HG02870 (cell line): ENCODE results near the gene AIRE.

Source experiments
- ATAC-seq: cut with Tn5 transposase; IDR thresholded peaks from one replicate; pipeline ENCODE4 v1.9.1; 2021; ENCODE audit warnings: mild to moderate bottlenecking, moderate library complexity; ENCODE audit not compliant: unreplicated experiment

The AIRE gene

DNA sequence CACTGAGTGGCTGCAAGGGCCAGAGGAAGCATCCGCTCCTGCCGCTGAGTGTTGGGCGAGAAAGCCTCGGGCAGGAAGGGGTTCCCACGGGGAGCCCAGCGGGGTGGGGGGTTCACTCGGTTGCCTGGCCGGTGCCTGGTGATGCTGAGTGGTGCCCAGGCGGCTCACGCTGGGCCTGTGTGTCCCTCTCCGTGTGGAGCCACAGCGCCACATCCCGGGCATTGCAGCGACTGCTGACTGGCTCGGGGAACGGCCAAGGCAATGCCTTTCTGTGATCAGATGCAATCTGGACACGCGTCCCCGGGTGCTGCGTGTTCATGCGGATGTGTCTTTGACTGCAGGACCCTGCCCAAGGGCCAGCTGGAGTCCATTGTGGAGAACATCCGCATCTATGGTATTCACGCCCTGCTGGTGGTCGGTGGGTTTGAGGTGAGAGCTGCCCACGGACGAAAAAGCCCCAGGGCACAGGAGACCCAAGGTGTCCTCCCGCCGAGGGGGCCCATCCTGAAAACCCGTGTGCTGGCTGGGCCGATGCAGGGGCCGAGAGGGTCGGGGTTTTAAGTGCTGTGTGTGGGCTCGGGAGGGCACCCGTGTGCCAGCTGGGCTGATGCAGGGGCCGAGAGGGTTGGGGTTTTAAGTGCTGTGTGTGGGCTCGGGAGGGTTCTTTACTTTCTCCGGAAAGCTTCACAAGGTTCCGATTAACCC lies 37.1 kb downstream of the AIRE start:
- ATAC-seq, result no peak

DNA sequence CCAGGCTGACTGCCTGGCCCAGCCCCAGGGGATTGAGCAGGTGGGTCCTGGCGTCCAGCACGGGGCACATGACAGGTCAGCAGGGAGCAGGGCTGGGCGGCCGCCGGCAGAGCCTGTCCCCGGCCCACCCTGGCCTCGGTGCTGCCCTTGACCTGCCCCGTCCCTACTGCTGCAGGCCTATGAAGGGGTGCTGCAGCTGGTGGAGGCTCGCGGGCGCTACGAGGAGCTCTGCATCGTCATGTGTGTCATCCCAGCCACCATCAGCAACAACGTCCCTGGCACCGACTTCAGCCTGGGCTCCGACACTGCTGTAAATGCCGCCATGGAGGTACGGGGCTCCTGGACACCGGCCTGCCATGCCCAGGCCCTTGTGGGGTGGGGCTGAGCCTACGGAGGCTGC lies 37.9 kb downstream of the AIRE start:
- ATAC-seq, result no peak

DNA sequence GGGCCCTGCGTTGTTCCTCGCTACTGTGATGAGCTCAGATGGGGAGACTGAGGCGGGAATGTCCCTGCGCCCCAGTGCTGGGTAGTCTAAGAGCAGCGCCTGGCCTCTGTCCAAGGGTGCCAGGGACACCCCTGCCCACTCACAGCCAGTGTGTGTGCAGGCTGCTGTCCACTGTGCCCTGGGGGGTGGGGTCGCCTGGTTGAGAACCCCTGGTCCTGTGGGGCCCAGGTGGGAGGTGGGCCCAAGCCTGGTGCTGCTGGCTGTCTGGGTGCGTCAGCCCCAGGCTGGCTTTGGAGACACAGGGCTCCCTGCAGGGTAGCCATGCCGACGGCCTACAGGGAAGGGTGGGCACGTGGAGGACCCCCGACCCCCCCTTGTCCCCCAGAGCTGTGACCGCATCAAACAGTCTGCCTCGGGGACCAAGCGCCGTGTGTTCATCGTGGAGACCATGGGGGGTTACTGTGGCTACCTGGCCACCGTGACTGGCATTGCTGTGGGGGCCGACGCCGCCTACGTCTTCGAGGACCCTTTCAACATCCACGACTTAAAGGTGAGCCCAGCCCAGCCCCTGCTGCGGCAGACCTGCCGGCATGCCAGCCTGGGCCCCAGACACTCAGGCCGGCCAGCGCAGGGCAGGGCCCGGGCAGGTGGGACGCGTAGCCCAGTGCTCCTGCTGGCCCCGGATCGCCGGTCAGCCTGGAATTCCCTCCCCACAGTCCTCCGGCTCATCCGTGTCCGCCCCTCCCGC lies 38.6 kb downstream of the AIRE start:
- ATAC-seq, result no peak

DNA sequence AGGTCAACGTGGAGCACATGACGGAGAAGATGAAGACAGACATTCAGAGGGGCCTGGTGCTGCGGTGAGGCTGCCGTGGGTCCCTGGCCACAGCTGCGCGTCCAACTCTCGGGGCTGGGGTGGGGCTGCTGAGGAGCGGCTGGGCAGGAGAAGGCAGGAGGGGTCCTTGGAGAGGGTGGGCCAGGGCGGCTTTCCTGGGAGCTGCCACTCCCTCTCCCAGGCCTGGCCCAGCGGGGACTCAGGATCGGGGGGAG lies 39.1 kb downstream of the AIRE start:
- no peak for ATAC-seq

DNA sequence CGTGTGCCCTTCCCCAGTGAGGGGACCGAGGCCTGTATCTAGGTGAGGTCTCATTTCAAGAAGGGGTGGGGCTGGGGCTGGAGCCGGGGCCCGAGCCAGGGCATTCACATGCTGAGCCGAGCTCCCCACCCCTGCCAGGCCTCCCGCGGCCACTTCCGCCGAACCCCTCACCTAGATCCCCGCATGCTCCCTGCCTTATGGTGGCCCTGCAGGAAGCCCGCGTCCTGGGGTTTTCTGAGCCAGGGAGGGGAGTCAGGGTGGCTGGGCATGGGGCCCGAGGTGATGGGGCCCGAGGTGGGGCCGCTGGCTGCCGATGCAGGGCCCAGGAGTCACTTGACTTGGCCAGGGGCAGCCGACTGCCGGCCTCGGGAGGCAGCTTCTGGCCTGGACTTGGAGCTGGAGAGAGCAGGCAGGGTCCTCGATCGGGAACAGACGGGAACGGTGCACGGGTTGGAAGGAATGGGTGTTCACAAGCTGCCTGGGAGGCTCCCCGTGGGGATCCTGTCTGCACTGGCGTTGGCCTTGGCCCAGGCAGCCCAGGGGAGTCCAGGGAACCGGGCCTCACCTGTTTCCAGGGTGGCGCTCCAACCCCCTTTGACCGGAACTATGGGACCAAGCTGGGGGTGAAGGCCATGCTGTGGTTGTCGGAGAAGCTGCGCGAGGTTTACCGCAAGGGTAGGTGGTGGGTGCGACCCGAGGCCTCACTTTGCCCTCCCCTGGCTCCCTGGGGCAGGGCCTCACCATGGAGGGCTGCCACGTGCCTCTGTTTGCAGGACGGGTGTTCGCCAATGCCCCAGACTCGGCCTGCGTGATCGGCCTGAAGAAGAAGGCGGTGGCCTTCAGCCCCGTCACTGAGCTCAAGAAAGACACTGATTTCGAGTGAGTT lies 40.0 kb downstream of the AIRE start:
- ATAC-seq, result no peak

DNA sequence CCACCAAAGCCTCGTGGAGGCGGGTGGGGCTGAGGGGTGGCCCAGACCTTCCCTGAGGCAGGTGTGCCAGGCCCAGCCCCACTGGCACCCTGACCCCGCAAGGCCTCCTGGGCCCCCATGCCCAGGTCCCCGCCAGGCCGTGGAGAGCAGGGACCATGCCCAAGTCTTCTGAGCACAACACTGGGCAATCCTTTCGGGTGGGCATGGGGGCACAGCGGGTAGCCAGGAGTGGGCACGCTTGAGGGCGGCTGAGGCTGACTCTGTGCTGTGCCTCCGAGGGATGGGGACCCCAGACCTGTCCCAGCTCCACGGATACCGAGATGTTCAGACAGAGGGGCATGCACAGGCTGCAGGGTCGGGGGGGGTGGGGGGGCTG lies 40.6 kb downstream of the AIRE start:
- no peak for ATAC-seq

DNA sequence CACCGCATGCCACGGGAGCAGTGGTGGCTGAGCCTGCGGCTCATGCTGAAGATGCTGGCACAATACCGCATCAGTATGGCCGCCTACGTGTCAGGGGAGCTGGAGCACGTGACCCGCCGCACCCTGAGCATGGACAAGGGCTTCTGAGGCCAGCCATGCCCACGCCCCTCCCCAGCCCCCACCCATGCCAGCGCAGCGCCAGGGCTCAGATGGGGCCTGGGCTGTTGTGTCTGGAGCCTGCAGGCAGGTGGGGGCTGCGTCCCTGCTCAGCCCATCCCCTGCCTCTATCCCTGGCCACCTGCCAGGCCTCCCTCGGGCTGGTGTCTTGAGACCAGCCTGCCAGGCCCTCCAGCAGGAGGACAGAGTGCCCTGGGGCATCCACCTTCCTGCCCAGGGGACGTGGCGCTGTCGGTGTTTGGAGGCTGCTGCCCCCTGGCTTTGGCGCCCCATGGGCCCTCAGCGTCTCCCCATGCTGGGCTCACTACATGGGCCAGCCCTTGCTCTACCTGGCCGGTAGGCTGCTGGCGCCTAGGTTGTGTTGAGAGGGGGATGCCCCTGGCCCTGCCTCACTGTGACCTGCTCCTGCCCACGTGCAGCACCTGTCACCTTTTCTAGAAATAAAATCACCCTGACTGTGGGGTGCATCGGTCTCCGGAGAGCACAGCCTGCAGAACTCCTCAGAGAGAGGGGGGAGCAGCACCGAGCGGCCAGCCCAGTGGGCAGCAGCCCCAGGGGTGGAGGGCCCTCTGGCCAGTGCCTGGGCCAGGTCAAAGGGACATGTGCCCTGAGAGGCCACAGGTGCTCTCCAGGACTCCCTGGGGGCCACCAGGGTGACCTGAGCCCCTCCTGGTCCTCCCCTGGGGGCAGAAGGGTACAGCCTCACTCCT lies 41.3 kb downstream of the AIRE start:
- ATAC-seq, result no peak

DNA sequence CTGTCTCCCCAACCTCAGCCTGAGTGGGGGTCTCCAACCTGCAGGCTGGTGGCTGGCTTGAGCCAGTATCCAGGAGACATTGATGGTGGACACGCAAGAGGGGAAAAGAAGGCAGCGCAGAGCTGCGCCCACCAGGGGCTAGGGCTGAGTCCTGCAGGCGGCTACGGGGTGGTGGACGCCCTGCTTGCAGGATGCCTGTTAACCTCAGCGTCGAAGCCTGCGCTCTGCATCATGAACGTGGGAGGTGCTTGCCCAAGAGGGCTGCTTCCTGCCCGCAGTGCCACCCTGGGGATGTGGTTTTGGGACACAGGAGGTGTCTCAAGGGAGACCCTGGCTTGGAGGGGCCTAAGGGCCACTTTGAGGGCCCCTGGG lies 41.9 kb downstream of the AIRE start:
- ATAC-seq, result no peak

DNA sequence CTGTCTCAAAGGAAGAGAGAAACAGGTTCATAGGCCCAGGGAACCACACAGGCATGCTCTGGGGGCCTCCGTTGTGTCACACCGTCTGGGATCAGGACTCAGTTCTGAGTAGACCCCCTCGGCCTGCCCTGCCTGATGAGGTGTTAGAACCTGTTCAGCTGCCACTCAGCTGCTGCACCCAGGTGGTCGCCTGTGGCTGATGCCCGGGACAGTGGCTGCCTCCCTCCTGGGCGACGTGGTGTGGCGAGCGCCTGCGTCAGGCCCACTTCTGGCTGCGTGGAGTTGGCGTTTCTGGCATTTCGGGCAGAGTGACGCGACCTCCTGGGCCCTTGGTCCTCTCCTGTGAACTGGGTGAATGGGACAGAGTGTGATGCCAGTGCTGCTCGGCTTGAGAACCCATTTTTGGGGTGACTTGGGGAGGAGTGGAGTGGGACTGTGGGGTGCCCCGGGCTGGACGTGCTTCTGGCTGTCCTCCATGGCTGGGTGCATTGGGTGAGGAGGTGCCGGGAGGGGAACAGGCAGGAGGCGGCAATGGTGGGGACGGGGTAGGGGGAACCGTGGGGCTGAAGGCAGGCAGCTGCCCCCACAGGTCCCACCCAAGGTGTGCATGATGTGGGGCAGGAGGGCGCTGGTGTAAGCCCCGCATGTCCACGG lies 42.7 kb downstream of the AIRE start:
- ATAC-seq, result no peak

DNA sequence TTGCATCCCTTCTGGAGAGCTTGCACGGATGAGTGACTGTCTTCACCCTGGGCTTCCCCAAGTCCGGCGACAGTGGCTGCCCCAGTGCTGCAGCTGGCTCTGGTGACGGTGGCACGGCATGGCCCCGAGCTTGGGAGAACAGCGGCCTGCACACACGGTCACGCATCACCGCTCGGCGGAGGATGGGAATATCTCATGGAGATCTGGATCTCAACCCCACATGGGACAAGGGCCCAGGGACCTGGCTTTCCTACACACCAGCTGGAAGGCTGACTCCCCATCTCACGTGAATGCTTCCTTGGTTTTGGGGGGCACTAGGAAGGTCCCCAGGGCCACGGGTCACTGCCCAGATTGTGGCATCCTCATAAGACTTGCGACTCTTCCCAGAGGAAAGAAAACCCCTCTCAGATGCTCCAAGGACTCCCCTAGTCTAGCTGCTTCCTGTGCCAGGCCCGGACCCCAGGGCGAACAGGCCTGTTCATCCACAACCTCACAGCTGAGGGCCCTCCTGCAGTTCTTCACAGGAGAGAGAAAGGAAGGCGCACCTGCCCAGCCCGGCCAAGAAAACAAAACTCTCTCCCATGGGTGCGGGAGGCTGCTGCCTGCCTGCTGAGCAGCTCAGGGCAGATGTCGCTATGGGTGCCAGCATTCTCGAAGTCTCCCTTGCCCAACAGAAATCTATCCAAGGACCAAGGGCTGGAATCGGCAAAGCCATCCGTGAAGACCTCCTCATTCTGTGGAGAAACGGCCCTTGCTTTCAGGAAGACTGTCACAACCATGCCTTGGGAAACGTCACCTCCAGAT lies 43.6 kb downstream of the AIRE start:
- ATAC-seq, result no peak

DNA sequence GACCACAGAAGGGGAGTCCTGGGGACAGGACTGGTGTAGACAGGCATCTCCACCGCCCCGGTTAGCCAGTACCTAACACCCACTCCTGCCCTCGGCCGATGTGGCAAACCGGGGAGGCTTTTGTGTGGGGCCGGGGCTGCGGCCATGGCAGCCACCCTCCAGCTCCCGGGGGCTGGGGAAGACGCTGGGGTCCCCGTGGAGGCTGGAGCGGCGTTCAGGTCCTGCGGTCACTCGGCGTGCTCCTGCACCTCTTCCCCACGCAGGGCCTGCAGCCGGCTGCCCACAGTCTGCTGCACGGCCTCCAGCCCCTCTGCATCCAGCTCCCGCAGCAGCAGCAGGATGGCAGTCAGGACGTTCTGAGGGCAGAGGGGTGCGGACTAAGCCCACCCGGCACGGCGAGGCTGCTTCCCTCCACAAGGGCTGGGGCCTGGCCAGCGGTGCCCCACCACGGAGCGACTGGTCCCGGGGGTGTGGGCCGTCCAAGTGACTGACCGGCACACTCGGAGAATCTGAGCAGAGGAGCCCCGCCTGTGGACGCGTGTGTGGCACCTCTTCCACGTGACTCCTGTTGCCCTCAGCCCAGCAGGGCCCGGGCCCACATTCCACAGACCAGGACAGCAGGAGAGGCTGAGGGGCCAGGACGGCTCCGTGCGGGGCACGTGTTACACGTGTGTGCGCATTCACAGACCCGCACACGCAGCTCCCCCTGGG lies 44.5 kb downstream of the AIRE start:
- ATAC-seq, result no peak

DNA sequence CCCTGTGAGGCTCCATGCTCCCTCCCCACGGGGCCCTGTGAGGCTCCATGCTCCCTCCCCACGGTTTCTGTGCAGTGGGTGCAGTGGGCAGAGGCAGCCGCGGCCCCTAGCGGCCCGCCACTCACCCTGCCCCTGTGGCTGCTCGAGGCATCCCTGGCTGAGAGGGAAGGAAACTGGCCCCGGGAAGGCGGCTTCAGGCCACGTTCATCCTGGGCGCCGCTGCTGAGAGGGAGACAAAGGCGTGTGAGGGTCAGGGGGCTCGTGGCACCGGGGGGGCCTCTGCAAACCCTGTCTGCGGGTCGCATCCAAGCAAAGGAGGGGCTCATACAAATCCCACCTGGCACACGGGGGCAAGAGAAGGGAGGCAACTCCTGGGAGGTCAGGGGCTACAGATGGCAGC lies 45.0 kb downstream of the AIRE start:
- ATAC-seq, result no peak

DNA sequence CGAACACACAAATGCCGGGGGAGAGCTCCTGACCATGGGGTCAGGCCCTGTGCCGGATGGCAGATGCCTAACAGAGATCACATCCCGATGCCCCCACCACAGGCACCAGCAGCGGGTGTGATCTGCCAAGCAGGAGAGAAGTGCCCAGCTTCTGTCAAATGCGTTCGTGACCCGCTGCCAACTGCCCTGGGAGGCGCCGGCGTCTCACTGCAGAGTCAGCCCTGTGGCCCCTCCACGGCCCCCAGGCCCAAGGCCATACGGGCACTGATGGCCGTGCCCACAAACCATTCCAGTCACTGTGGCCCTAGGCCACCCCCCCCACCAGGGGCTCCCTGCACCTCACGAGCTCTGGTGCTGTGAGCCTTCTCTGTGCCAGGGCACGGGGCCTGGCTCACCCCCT lies 45.5 kb downstream of the AIRE start:
- ATAC-seq, result no peak

DNA sequence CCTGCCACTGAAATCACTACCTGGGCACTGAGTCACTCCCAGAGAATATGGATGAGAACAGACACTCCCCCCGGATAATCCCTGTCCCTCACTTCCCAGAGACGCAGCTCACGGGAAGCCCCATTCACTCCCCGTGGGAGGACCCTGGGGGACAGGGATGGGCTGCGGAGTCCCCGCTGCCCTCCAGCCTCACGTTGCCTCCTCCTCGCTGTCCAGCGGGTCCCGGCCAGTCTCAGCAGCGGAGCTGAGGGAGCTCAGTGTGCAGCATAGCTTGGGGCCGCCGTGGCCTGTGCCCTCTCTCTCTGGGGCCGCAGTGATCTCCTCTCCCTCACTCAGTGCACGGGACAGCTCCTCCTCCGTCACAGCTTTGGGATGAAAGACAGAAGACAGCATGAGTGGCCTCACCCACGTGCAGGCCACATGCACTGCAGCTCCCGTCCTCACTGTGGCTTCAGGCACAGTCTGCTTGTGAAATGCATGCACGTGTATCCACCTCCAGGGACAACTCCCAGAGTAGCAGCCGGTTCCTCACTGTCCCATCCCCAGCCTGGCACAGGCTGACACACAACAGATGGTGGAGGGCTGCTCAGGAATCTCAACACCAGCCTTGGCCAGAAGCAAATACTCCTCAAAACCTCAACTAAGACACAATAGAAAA lies 46.1 kb downstream of the AIRE start:
- ATAC-seq, result no peak

DNA sequence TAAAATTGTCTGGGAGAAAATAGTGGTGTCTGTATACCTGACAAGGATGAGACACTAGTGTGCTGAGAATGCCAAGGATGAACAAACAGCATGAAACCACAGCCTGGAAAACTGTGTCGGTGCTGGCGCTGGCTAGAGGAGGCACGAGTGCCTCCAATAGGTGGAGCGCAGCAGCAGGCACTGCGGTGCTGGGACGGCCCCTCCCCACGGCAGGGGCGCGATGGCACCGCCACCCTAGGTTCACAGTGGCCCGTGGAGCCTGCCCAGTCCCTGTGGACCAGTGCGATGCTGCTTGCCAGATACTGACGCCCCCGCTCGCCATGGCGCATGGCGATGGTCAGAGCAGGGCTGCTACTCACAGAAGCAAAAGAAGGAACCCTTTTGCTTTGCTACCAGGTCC lies 46.7 kb downstream of the AIRE start:
- no peak for ATAC-seq

DNA sequence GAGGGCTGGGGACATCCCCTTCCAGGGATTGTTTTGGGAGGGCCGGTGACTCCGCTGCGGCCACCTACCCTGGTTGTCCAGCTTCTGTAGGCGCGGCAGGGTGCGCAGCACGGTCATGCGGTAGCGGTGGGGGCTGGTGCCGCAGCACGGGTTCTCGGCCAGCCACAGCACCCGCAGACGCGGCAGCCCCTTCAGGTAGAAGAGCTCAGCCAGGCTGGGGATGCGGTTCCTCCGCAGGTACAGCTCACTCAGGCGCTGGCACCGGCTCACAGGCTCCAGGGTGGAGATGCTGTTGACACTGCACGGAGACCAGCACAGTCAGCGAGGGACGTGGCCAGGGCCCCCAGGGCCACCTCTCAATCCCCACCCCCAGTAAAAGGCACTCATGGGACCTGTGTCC lies 47.3 kb downstream of the AIRE start:
- ATAC-seq, result no peak

DNA sequence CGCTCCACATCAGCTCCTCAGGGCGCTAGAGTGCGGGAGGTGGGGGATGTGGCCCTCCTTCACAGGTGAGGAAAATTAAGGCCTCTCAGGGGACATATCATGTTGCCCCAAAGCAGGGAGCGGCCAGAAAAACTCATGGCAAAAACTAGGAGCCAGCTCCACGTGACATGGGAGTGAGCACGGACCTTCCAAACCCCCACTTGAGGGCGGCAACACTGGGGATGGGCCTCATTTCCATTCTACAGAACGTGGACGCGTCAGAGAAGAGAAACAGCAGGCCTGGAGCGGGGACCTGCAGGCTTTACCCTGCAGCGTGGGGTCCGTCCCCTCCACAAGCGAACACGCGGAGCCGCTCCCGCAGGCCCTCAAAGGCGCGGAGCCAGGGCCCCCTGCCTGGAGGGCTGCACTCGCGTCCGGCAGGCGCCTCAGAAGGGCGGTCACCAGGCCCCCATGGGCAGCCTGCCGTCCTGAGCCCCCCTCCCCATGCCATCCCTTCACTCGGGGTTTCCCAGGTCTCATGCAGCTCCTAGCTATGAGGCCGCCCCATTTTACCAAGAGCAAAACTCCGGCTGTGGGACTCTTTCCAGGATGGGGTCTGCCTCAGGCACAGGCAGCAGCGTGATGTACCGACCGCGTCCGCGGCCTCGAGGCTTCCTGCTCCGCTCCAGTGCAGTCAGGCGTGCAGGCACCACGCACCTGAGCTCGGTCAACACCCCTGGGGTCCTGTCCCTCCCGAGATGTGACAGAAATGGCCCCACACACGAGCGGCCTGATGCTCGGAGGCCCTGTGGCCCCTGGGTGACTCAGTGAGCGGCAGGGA lies 48.0 kb downstream of the AIRE start:
- no peak for ATAC-seq
